Mucosa of descending colon (tissue), 3 donors: ENCODE results near the gene DDA1. TPM values are rescaled to one million over a fixed set of nuclear protein-coding genes. Genes with fewer than 3 reads are reported as not detected.
"Not testable (repeated sequence)": the region's sequence is repeated elsewhere in the genome, so short reads cannot be mapped to it uniquely, and the experiment has no call there.

Experiments
- ATAC-seq: fragments of 200-7000 bp; cut with Tn5 transposase; one replicate; pipeline ENCODE4 v1.9.1; 2020; ENCODE audit warnings: mild to moderate bottlenecking, moderate library complexity
- DNase-seq, 3 donors: peaks; one replicate each; pipeline ENCODE4 v3.0.0-alpha.2; 2020
- H3K36me3 ChIP-seq: fragments of 200-600 bp; one replicate; pipeline ENCODE4 v1.8.0; 2021; ENCODE audit warnings: low read depth, mild to moderate bottlenecking
- H3K4me1 ChIP-seq: fragments of 200-600 bp; one replicate; pipeline ENCODE4 v1.8.0; 2021; ENCODE audit warnings: low read depth, mild to moderate bottlenecking
- H3K4me3 ChIP-seq: fragments of 200-600 bp; one replicate; pipeline ENCODE4 v1.8.0; 2021; ENCODE audit warnings: mild to moderate bottlenecking
- H3K9me3 ChIP-seq: fragments of 200-600 bp; one replicate; pipeline ENCODE4 v1.8.0; 2021; ENCODE audit warnings: mild to moderate bottlenecking
- intact Hi-C, 2 donors: fragments of 100-400 bp; cut with DNase I in 1 of 2; cut with micrococcal nuclease in 1 of 2; formaldehyde crosslinking; loops; one replicate each; pipeline versions ENCODE4 v1.11.0 to v1.11.1; 2022; cut with DNase I, micrococcal nuclease
- total RNA-seq, 3 donors: library from RNA; stranded (reverse); fragmentation: NEBNext Ultra II Directional in 2 of 3; extraction: Animal tissue kit (Norgen Biotek cat#: 25700) in 2 of 3; gene quantifications; one replicate each; pipeline versions ENCODE4 v1.2.1 to v1.2.4, GENCODE V29; 2021 to 2023
- TF ChIP-seq, protein P1 (sequence below): fragments of 200-600 bp; IDR thresholded peaks from one replicate; pipeline ENCODE4 v1.8.0; 2022; ENCODE audit warnings: antibody characterized with exemption, mild to moderate bottlenecking
- donor health status: DM: no; HTN: no; CAD: no; lungs with moderate emphysema.
- donor health status: DM: no; HTN: no; CAD: no.
- donor health status: DM: no; HTN: yes; CAD: no.

Gene DDA1
- total RNA-seq, 3 donors from 2014 or later, result 38.3 to 51.4 (median 48.3) TPM

GRCh38 chr19:17264641-17264979, 44.8 kb upstream of the DDA1 start, which contains the start of gene USHBP1:
USHBP1 (minus strand) TSS chr19:17264745; CDS start chr19:17264299, 446 bp downstream.
- no peak within 1 kb of the TSS for H3K4me3 ChIP-seq
- TF ChIP-seq, protein P1, sequence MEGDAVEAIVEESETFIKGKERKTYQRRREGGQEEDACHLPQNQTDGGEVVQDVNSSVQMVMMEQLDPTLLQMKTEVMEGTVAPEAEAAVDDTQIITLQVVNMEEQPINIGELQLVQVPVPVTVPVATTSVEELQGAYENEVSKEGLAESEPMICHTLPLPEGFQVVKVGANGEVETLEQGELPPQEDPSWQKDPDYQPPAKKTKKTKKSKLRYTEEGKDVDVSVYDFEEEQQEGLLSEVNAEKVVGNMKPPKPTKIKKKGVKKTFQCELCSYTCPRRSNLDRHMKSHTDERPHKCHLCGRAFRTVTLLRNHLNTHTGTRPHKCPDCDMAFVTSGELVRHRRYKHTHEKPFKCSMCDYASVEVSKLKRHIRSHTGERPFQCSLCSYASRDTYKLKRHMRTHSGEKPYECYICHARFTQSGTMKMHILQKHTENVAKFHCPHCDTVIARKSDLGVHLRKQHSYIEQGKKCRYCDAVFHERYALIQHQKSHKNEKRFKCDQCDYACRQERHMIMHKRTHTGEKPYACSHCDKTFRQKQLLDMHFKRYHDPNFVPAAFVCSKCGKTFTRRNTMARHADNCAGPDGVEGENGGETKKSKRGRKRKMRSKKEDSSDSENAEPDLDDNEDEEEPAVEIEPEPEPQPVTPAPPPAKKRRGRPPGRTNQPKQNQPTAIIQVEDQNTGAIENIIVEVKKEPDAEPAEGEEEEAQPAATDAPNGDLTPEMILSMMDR, result no peak

DNA sequence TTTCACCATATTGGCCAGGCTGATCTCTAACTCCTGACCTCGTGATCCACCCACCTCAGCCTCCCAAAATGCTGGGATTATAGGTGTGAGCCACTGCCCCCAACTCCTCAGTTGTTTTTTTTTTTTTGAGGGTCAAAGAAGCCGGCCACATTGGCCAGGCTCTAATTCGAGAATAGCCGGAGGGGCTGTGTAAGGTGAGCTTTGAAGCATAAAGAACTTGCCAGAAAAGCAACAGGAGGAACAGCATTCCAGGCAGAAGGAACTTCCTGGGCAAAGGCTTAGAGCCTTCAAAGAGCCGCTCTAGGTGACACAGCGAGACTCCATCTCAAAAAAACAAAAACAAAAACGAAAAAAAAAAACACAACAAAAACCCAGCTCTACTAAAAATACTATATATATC, 43.3 kb upstream of the DDA1 start:
- TF ChIP-seq, protein P1, result no peak
- no peak for DNase-seq
- Histone ChIP-seq H3K36me3 (peaks cover 5% of the 10 kb centered on the region), H3K9me3 (no peaks in the 10 kb centered on the region), H3K4me1 (peaks cover 7% of the 10 kb centered on the region), H3K4me3 (no peak overlapping the region)
- ATAC-seq, result no peak
- intact Hi-C loops, result no loop called here

More at GRCh38 chr19:17264641-17264979, 44.8 kb upstream of the DDA1 start, which contains the start of gene USHBP1:
- Histone ChIP-seq H3K4me1 (peaks cover 7% of the 10 kb centered on the region), H3K36me3 (peaks cover 5% of the 10 kb centered on the region), H3K9me3 (no peaks in the 10 kb centered on the region)
- intact Hi-C loops, result no loop called here
- DNase-seq (peak in 1 of 3 donors; percentile 19), ATAC-seq (no peak)

GRCh38 chr19:17266589-17266974, 42.8 kb upstream of the DDA1 start:
- Histone ChIP-seq H3K9me3 (no peaks in the 10 kb centered on the region), H3K4me3 (peak overlapping the region; percentile 66), H3K36me3 (peaks cover 5% of the 10 kb centered on the region), H3K4me1 (peaks cover 7% of the 10 kb centered on the region)
- ATAC-seq (no peak), DNase-seq (no peak)
- TF ChIP-seq, protein P1, result no peak
- intact Hi-C loops, result no loop called here

- Histone ChIP-seq H3K36me3 (peaks cover 5% of the 10 kb centered on the region), H3K4me3 (peak within 1 kb of the TSS; percentile 66), H3K4me1 (peaks cover 7% of the 10 kb centered on the region), H3K9me3 (no peaks in the 10 kb centered on the region)
- DNase-seq (peak; percentile 92 to 98 (median 93)), ATAC-seq (peak; percentile 98)
- intact Hi-C loops, result no loop called here
- TF ChIP-seq, protein P1, result no peak
These were observed 42.2 kb upstream of the DDA1 start, which contains the start of gene BABAM1 for GRCh38 chr19:17266975-17267788. BABAM1 (plus strand) TSS chr19:17267443; CDS start chr19:17268807, 1,364 bp downstream.

GRCh38 chr19:17268754-17269153, 40.6 kb upstream of the DDA1 start:
- Histone ChIP-seq H3K36me3 (peaks cover 5% of the 10 kb centered on the region), H3K4me1 (peaks cover 7% of the 10 kb centered on the region), H3K9me3 (no peaks in the 10 kb centered on the region), H3K4me3 (no peak overlapping the region)
- ATAC-seq, result no peak
- intact Hi-C loops, result no loop called here
- DNase-seq, result no peak
- TF ChIP-seq, protein P1, result no peak

GRCh38 chr19:17274892-17275291, 34.5 kb upstream of the DDA1 start:
- H3K36me3 ChIP-seq, H3K9me3 ChIP-seq, H3K4me3 ChIP-seq, DNase-seq, ATAC-seq, intact Hi-C loops, H3K4me1 ChIP-seq: not testable (repeated sequence)
